ENCODE results near the gene ZFYVE26. TPM values are rescaled to one million over a fixed set of nuclear protein-coding genes. Genes with fewer than 3 reads are reported as not detected.
"Not testable (repeated sequence)": the region's sequence is repeated elsewhere in the genome, so short reads cannot be mapped to it uniquely, and the experiment has no call there.

The ZFYVE26 gene
- total and polyA plus RNA-seq, 2 donors (not counting 1 experiment from before 2014, with no cell fraction given), result 10.9 to 46.3 TPM

DNA sequence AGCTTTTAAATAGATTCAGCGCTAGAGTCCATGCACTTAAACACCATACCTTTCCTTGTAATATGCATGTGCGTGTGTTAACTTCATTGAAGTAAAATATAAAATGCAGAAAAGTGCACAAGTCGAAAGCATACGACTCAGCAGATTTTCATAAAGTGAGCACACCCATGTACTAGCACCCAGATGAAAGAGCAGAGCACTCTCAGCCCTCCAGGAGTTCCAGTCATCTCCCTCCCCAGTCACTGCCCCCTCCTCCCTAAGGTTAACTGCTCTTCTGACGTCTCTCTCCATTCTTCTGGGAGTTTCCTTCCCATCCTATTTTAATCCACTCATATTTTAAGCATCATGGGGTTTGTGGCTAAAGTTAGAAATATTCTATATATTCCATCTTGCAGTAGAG is 94.5 kb downstream of the ZFYVE26 start:
- no peak overlapping the region for H3K4me3 Mint-ChIP-seq
- WGBS (ENCODE audit: insufficient coverage), result 86% methylated on average over 2 of the region's 5 CpGs
- no peak overlapping the region for H3K27ac Mint-ChIP-seq
- peaks cover 46% of the 10 kb centered on the region for H3K27me3 Mint-ChIP-seq
- no peaks in the 10 kb centered on the region for H4K20me1 ChIP-seq (ENCODE audit: control insufficient read depth, insufficient read depth, low read length, poor library complexity, severe bottlenecking)
- no peaks in the 10 kb centered on the region for H3K4me1 ChIP-seq (ENCODE audit: control insufficient read depth in 2 of 2, insufficient read depth in 2 of 2, low read length in 2 of 2)
- H3K9me3 Mint-ChIP-seq (ENCODE audit: insufficient read depth), result no peaks in the 10 kb centered on the region
- no peak overlapping the region for H3K4me2 ChIP-seq (replicated peaks; ENCODE audit: low read depth, low read length, poor library complexity, severe bottlenecking)
- ATAC-seq (ENCODE audit: low read depth), result no peak
- POLR2A ChIA-PET, result no interaction called here
- DNase-seq, result no peak
- no peak overlapping the region for H3K9ac ChIP-seq (ENCODE audit: low read length)
- no peaks in the 10 kb centered on the region for H3K79me2 ChIP-seq (ENCODE audit: control insufficient read depth, insufficient read depth, low read length)
- H3K27me3 ChIP-seq (replicated peaks in 1 of 4; ENCODE audit: control extremely low read depth in 1 of 4, control insufficient read depth in 3 of 4, insufficient read depth in 4 of 4, low read length in 3 of 4), result peaks cover 0 to 26% (median 14%) of the 10 kb centered on the region in 4 experiments
- peaks cover 0 to 8% (median 5%) of the 10 kb centered on the region in 3 donors for H3K9me3 ChIP-seq (ENCODE audit: control extremely low read depth in 1 of 3, control insufficient read depth in 2 of 3, insufficient read depth in 1 of 3, low read length in 2 of 3)
- H2AFZ ChIP-seq (ENCODE audit: insufficient read depth, low read depth, low read length, poor library complexity, severe bottlenecking), result no peak overlapping the region
- no peak overlapping the region for H3K4me3 ChIP-seq (ENCODE audit: control extremely low read depth in 1 of 5, extremely low read depth in 1 of 5, insufficient read depth in 1 of 5, low read depth in 2 of 5, low read length in 4 of 5)
- H3K36me3 ChIP-seq (replicated peaks in 1 of 2; ENCODE audit: control extremely low read depth in 1 of 2, control insufficient read depth in 1 of 2, extremely low read depth in 1 of 2, insufficient read depth in 2 of 2, low read length in 1 of 2), result no peaks in the 10 kb centered on the region
- no peak for TF ChIP-seq EZH2 (IDR thresholded peaks at IDR 0.05; ENCODE audit: borderline replicate concordance, insufficient read depth, low read depth, low read length, poor library complexity, severe bottlenecking)
- TF ChIP-seq, protein P1, sequence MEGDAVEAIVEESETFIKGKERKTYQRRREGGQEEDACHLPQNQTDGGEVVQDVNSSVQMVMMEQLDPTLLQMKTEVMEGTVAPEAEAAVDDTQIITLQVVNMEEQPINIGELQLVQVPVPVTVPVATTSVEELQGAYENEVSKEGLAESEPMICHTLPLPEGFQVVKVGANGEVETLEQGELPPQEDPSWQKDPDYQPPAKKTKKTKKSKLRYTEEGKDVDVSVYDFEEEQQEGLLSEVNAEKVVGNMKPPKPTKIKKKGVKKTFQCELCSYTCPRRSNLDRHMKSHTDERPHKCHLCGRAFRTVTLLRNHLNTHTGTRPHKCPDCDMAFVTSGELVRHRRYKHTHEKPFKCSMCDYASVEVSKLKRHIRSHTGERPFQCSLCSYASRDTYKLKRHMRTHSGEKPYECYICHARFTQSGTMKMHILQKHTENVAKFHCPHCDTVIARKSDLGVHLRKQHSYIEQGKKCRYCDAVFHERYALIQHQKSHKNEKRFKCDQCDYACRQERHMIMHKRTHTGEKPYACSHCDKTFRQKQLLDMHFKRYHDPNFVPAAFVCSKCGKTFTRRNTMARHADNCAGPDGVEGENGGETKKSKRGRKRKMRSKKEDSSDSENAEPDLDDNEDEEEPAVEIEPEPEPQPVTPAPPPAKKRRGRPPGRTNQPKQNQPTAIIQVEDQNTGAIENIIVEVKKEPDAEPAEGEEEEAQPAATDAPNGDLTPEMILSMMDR (IDR thresholded peaks at IDR 0.05), result no peak
- CTCF ChIA-PET, result interaction anchor here (1.3 kb wide), 1 partner anchor 15 kb away, joined by 4 read pairs; no protein-coding TSS in a partner anchor
- H3K4me1 Mint-ChIP-seq, result peaks cover 3% of the 10 kb centered on the region
- no peak overlapping the region for H3K27ac ChIP-seq (ENCODE audit: low read length in 2 of 2)
- intact Hi-C loops (cut with micrococcal nuclease), result no loop called here

DNA sequence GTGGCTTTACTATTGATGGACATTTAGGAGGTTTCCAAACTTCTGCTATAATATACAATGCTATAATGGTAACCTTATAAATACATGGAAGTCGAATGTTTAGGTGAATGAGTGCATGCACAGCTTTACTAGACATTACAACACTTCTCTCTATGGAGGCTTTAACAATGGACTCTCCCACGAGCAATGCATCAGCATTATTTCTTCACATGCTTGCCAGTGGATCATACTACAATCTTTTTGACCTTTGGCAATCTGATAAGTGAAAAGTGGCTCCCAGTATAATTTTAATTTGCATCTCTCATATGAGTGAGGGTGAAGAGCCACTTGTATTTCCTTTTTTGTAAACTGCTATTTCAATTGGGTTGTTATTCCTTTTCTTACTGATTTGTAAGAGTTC is 96.5 kb downstream of the ZFYVE26 start:
- H3K4me2 ChIP-seq (replicated peaks; ENCODE audit: low read depth, low read length, poor library complexity, severe bottlenecking), result no peak overlapping the region
- Mint-ChIP-seq H3K4me3 (no peak overlapping the region), H3K4me1 (peaks cover 3% of the 10 kb centered on the region), H3K9me3 (ENCODE audit: insufficient read depth) (no peaks in the 10 kb centered on the region), H3K27me3 (peaks cover 33% of the 10 kb centered on the region), H3K27ac (no peak overlapping the region)
- H3K79me2 ChIP-seq (ENCODE audit: control insufficient read depth, insufficient read depth, low read length), result no peaks in the 10 kb centered on the region
- peaks cover 0 to 19% (median 13%) of the 10 kb centered on the region in 4 experiments for H3K27me3 ChIP-seq (replicated peaks in 1 of 4; ENCODE audit: control extremely low read depth in 1 of 4, control insufficient read depth in 3 of 4, insufficient read depth in 4 of 4, low read length in 3 of 4)
- H2AFZ ChIP-seq (ENCODE audit: insufficient read depth, low read depth, low read length, poor library complexity, severe bottlenecking), result no peak overlapping the region
- ChIA-PET CTCF (no interaction called here), POLR2A (no interaction called here)
- DNase-seq, result no peak
- H4K20me1 ChIP-seq (ENCODE audit: control insufficient read depth, insufficient read depth, low read length, poor library complexity, severe bottlenecking), result no peaks in the 10 kb centered on the region
- no peak overlapping the region for H3K9ac ChIP-seq (ENCODE audit: low read length)
- no peaks in the 10 kb centered on the region for H3K4me1 ChIP-seq (ENCODE audit: control insufficient read depth in 2 of 2, insufficient read depth in 2 of 2, low read length in 2 of 2)
- H3K27ac ChIP-seq (ENCODE audit: low read length in 2 of 2), result no peak overlapping the region
- TF ChIP-seq EZH2 (IDR thresholded peaks at IDR 0.05; ENCODE audit: borderline replicate concordance, insufficient read depth, low read depth, low read length, poor library complexity, severe bottlenecking), result no peak
- TF ChIP-seq, protein P1 (IDR thresholded peaks at IDR 0.05), result no peak
- no peak overlapping the region for H3K4me3 ChIP-seq (ENCODE audit: control extremely low read depth in 1 of 5, extremely low read depth in 1 of 5, insufficient read depth in 1 of 5, low read depth in 2 of 5, low read length in 4 of 5)
- intact Hi-C loops (cut with micrococcal nuclease), result no loop called here
- H3K36me3 ChIP-seq (replicated peaks in 1 of 2; ENCODE audit: control extremely low read depth in 1 of 2, control insufficient read depth in 1 of 2, extremely low read depth in 1 of 2, insufficient read depth in 2 of 2, low read length in 1 of 2), result no peaks in the 10 kb centered on the region
- ATAC-seq (ENCODE audit: low read depth), result no peak
- H3K9me3 ChIP-seq (ENCODE audit: control extremely low read depth in 1 of 3, control insufficient read depth in 2 of 3, insufficient read depth in 1 of 3, low read length in 2 of 3), result peaks cover 0 to 5% (median 3%) of the 10 kb centered on the region in 3 donors
- WGBS (ENCODE audit: insufficient coverage), result no CpG with 5 or more reads among the region's 2 CpGs

DNA sequence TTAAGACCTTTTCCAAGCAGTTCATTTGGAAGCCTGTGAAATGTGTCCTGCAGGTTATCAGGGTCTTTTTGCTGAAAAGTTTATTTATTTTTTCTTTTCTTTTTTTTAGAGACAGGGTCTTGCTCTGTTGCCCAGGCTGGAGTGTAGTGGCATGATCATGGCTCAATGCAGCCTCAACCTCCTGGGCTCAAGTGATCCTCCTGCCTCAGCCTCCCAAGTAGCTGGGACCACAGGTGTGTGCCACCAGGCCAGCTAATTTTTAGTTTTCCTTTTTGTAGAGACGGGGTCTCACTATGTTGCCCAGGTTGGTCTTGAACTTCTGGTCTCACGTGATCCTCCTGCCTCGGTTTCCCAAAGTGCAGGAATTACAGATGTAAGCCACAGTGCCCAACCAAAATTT is 97.0 kb downstream of the ZFYVE26 start:
- H3K4me1 Mint-ChIP-seq; H3K27ac ChIP-seq (ENCODE audit: low read length in 2 of 2); H3K4me2 ChIP-seq (replicated peaks; ENCODE audit: low read depth, low read length, poor library complexity, severe bottlenecking); H3K9me3 Mint-ChIP-seq (ENCODE audit: insufficient read depth); POLR2A ChIA-PET; H4K20me1 ChIP-seq (ENCODE audit: control insufficient read depth, insufficient read depth, low read length, poor library complexity, severe bottlenecking); H3K36me3 ChIP-seq (replicated peaks in 1 of 2; ENCODE audit: control extremely low read depth in 1 of 2, control insufficient read depth in 1 of 2, extremely low read depth in 1 of 2, insufficient read depth in 2 of 2, low read length in 1 of 2); H3K27ac Mint-ChIP-seq; H3K4me3 Mint-ChIP-seq; intact Hi-C loops (cut with micrococcal nuclease); H3K9me3 ChIP-seq (ENCODE audit: control extremely low read depth in 1 of 3, control insufficient read depth in 2 of 3, insufficient read depth in 1 of 3, low read length in 2 of 3); DNase-seq; H3K4me1 ChIP-seq (ENCODE audit: control insufficient read depth in 2 of 2, insufficient read depth in 2 of 2, low read length in 2 of 2); H3K9ac ChIP-seq (ENCODE audit: low read length); H2AFZ ChIP-seq (ENCODE audit: insufficient read depth, low read depth, low read length, poor library complexity, severe bottlenecking); H3K79me2 ChIP-seq (ENCODE audit: control insufficient read depth, insufficient read depth, low read length); ATAC-seq (ENCODE audit: low read depth); H3K4me3 ChIP-seq (ENCODE audit: control extremely low read depth in 1 of 5, extremely low read depth in 1 of 5, insufficient read depth in 1 of 5, low read depth in 2 of 5, low read length in 4 of 5): not testable (repeated sequence)
- peaks cover 0 to 19% (median 11%) of the 10 kb centered on the region in 4 experiments for H3K27me3 ChIP-seq (replicated peaks in 1 of 4; ENCODE audit: control extremely low read depth in 1 of 4, control insufficient read depth in 3 of 4, insufficient read depth in 4 of 4, low read length in 3 of 4)
- 100% methylated on average over 1 of the region's 3 CpGs for WGBS (ENCODE audit: insufficient coverage)
- CTCF ChIA-PET, result interaction anchor here (1.0 kb wide), 1 partner anchor 16 kb away, joined by 3 read pairs; no protein-coding TSS in a partner anchor
- peaks cover 30% of the 10 kb centered on the region for H3K27me3 Mint-ChIP-seq

All from B cell (primary cell).